Colonic mucosa (tissue), 4 donors: ENCODE measurements around the gene SLC15A5. TPM values are rescaled to one million over a fixed set of nuclear protein-coding genes. Genes with fewer than 3 reads are reported as not detected.

Experiments used
- DNase-seq: peaks from one replicate; pipeline ENCODE4 v3.0.0-alpha.2; 2020
- H3K27ac ChIP-seq: fragments of 200-600 bp; one replicate; pipeline ENCODE4 v1.8.0; 2021
- H3K27me3 ChIP-seq: fragments of 200-600 bp; one replicate; pipeline ENCODE4 v1.8.0; 2021
- H3K36me3 ChIP-seq: fragments of 200-600 bp; one replicate; pipeline ENCODE4 v1.8.0; 2021
- H3K4me1 ChIP-seq: fragments of 200-600 bp; one replicate; pipeline ENCODE4 v1.8.0; 2021; ENCODE audit warnings: mild to moderate bottlenecking
- H3K4me3 ChIP-seq: fragments of 200-600 bp; one replicate; pipeline ENCODE4 v1.8.0; 2021
- H3K9ac ChIP-seq, 2 donors: one replicate each; pipeline ENCODE4 v1.7.0; 2013; ENCODE audit warnings: control low read depth in 2 of 2, low read depth in 2 of 2, low read length in 2 of 2
- H3K9me3 ChIP-seq: fragments of 200-600 bp; one replicate; pipeline ENCODE4 v1.8.0; 2021
- CTCF ChIP-seq: fragments of 200-600 bp; IDR thresholded peaks from one replicate; pipeline ENCODE4 v1.8.0; 2022; ENCODE audit warnings: antibody characterized with exemption, mild to moderate bottlenecking
- intact Hi-C: fragments of 100-400 bp; cut with DNase I; formaldehyde crosslinking; loops from one replicate; pipeline ENCODE4 v1.14.1; 2022
- total RNA-seq, 2 donors: library from RNA; stranded (reverse); fragmentation: NEBNext Ultra II Directional in 1 of 2; extraction: Animal tissue kit (Norgen Biotek cat#: 25700) in 1 of 2; gene quantifications; one replicate each; pipeline ENCODE4 v1.2.1, GENCODE V29; 2021
- donor health status: healthy.
- donor health status: DM: no; HTN: no; CAD: no.
- donor health status: DM: no; HTN: no; CAD: no.

The SLC15A5 gene
- total RNA-seq, 2 donors from 2014 or later: not detected

- DNase-seq: no peak
- no peak overlapping the region for H3K4me3 ChIP-seq
- no peaks in the 10 kb centered on the region for H3K9me3 ChIP-seq
- no peak overlapping the region for H3K27ac ChIP-seq
- H3K4me1 ChIP-seq: no peaks in the 10 kb centered on the region
- H3K27me3 ChIP-seq: no peaks in the 10 kb centered on the region
- no peak overlapping the region for H3K9ac ChIP-seq
- no peaks in the 10 kb centered on the region for H3K36me3 ChIP-seq
- no peak for TF ChIP-seq CTCF
- intact Hi-C loops: loop anchor here (5.0 kb wide), 1 partner anchor 167 kb away; no protein-coding TSS in a partner anchor
Observed at GRCh38 chr12:16189849-16190248, 87.6 kb downstream of the SLC15A5 start.

- no peak overlapping the region for H3K4me3 ChIP-seq
- no peak overlapping the region for H3K9ac ChIP-seq
- H3K36me3 ChIP-seq: no peaks in the 10 kb centered on the region
- no peak for TF ChIP-seq CTCF
- intact Hi-C loops: no loop called here
- H3K27ac ChIP-seq: no peak overlapping the region
- no peaks in the 10 kb centered on the region for H3K9me3 ChIP-seq
- no peak for DNase-seq
- H3K27me3 ChIP-seq: no peaks in the 10 kb centered on the region
- no peaks in the 10 kb centered on the region for H3K4me1 ChIP-seq
Observed at GRCh38 chr12:16187660-16188059, 89.8 kb downstream of the SLC15A5 start.

DNA sequence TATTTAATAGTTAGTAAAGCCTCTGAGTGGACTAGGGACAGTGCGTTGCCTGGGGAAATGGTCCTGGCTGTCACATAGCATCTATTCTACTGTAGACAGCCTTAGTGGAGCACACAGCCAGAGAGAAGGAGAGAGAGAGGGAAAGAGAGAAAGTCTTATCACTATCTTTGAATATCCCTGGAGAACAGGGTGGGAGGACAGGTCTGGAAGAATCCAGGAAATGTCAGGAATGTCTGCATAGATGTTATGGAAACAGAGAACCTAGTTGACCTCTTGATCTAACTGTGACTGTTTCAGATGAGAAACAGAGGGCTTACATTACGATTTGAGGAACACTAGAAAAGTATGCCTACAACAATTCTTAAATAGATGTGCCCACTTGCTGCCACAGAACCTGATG, 92.8 kb downstream of the SLC15A5 start:
- H3K4me1 ChIP-seq: no peaks in the 10 kb centered on the region
- no peaks in the 10 kb centered on the region for H3K27me3 ChIP-seq
- intact Hi-C loops: no loop called here
- no peak for DNase-seq
- no peaks in the 10 kb centered on the region for H3K36me3 ChIP-seq
- H3K4me3 ChIP-seq: no peak overlapping the region
- no peak overlapping the region for H3K27ac ChIP-seq
- H3K9ac ChIP-seq: no peak overlapping the region
- H3K9me3 ChIP-seq: no peaks in the 10 kb centered on the region
- TF ChIP-seq CTCF: no peak

GRCh38 chr12:16183541-16183940, 93.9 kb downstream of the SLC15A5 start:
- no peak overlapping the region for H3K4me3 ChIP-seq
- H3K9me3 ChIP-seq: no peaks in the 10 kb centered on the region
- H3K9ac ChIP-seq: no peak overlapping the region
- H3K27ac ChIP-seq: no peak overlapping the region
- no peaks in the 10 kb centered on the region for H3K36me3 ChIP-seq
- no peaks in the 10 kb centered on the region for H3K27me3 ChIP-seq
- H3K4me1 ChIP-seq: no peaks in the 10 kb centered on the region
- TF ChIP-seq CTCF: no peak
- intact Hi-C loops: no loop called here
- DNase-seq: no peak

DNA sequence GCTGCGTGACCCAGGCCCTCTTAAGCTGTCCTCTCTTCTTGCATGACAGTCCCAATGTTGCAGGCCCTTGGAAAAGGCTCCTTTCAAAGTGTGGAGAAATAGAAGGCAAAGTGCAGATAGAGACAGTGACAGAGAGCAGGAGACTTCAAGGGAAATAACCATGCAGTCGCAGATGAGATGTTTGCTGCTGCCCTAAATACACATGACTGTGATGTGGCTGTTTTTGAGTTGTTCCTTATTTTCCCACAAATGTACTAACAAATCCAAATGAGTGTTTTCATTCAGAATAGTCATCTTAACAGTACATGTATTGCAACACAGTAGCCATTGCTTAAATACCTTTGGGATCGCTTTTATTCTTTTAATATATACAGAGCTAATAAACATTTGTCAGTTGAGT, 101.6 kb downstream of the SLC15A5 start:
- H3K4me3 ChIP-seq: no peak overlapping the region
- H3K4me1 ChIP-seq: no peaks in the 10 kb centered on the region
- H3K36me3 ChIP-seq: no peaks in the 10 kb centered on the region
- H3K27ac ChIP-seq: no peak overlapping the region
- intact Hi-C loops: no loop called here
- H3K9ac ChIP-seq: no peak overlapping the region
- TF ChIP-seq CTCF: no peak
- H3K27me3 ChIP-seq: no peaks in the 10 kb centered on the region
- no peaks in the 10 kb centered on the region for H3K9me3 ChIP-seq
- no peak for DNase-seq

GRCh38 chr12:16174282-16174681, 103.2 kb downstream of the SLC15A5 start:
- Histone ChIP-seq H3K4me3 (no peak overlapping the region), H3K9me3 (no peaks in the 10 kb centered on the region), H3K27me3 (no peaks in the 10 kb centered on the region), H3K4me1 (no peaks in the 10 kb centered on the region), H3K27ac (no peak overlapping the region), H3K9ac (no peak overlapping the region), H3K36me3 (no peaks in the 10 kb centered on the region)
- intact Hi-C loops: no loop called here
- DNase-seq: no peak
- TF ChIP-seq CTCF: no peak
